ENCODE data around the gene FCAMR. TPM values are rescaled to one million over a fixed set of nuclear protein-coding genes. Genes with fewer than 3 reads are reported as not detected.

Gene FCAMR
- total and polyA plus RNA-seq, 2 experiments from 2014 or later, result not detected

GRCh38 chr1:206940588-206940936 is 29.7 kb downstream of the FCAMR start:
- peaks cover 1% of the 10 kb centered on the region for H3K27me3 Mint-ChIP-seq (ENCODE audit: insufficient read depth, low read depth, poor library complexity)
- H3K27ac ChIP-seq (ENCODE audit: low read depth), result no peak overlapping the region

More at GRCh38 chr1:206940588-206940936, 29.7 kb downstream of the FCAMR start:
- Mint-ChIP-seq H3K9me3 (no peaks in the 10 kb centered on the region), H3K36me3 (ENCODE audit: low read depth) (no peaks in the 10 kb centered on the region), H3K27ac (no peak overlapping the region), H3K4me1 (no peaks in the 10 kb centered on the region), H3K4me3 (no peak overlapping the region)
- H3K27me3 ChIP-seq (ENCODE audit: insufficient read depth), result no peaks in the 10 kb centered on the region
- H3K4me3 ChIP-seq, result no peak overlapping the region
- peaks cover 10% of the 10 kb centered on the region; the same call in 1 of the 2 replicates for H3K9me2 ChIP-seq (ENCODE audit: insufficient read depth)
- no peaks in the 10 kb centered on the region for H3K36me3 ChIP-seq (ENCODE audit: insufficient read depth)
- ATAC-seq (no peak), DNase-seq (ENCODE audit: low spot score) (no peak)
- no peaks in the 10 kb centered on the region for H3F3A ChIP-seq (replicated peaks; ENCODE audit: low read depth)
- TF ChIP-seq REST (IDR thresholded peaks at IDR 0.05; ENCODE audit: unreplicated experiment), result no peak
- TF ChIP-seq EZH2phosphoT487 (IDR thresholded peaks at IDR 0.05; ENCODE audit: unreplicated experiment), result no peak
- TF ChIP-seq STAT1 (IDR thresholded peaks at IDR 0.05; ENCODE audit: unreplicated experiment), result no peak
- TF ChIP-seq ZNF462 (CRISPR knock-in tag; IDR thresholded peaks at IDR 0.05), result no peak
- TF ChIP-seq POLR2AphosphoS5 (IDR thresholded peaks at IDR 0.05; ENCODE audit: low read depth), result no peak
- no peak for TF ChIP-seq CREB1 (CRISPR knock-in tag; IDR thresholded peaks at IDR 0.05; ENCODE audit: low read depth)
- TF ChIP-seq JUNB (IDR thresholded peaks at IDR 0.05; ENCODE audit: unreplicated experiment), result no peak
- no peak for TF ChIP-seq NANOG (IDR thresholded peaks at IDR 0.05; ENCODE audit: borderline replicate concordance)
- TF ChIP-seq ZNF114 (CRISPR knock-in tag; IDR thresholded peaks at IDR 0.05), result no peak
- no peak for TF ChIP-seq CTCF (conservative IDR thresholded peaks at IDR 0.05; ENCODE audit: low read depth in 2 of 2)
- no peak for TF ChIP-seq EZH2 (IDR thresholded peaks at IDR 0.05; ENCODE audit: low read depth, unreplicated experiment)
- no peak for TF ChIP-seq ETS1 (IDR thresholded peaks at IDR 0.05)
- no peak for TF ChIP-seq ZNF331 (CRISPR knock-in tag; IDR thresholded peaks at IDR 0.05; ENCODE audit: low read depth)
- H3K4me2 ChIP-seq, result no peak overlapping the region
- no peak overlapping the region for H2AFZ ChIP-seq
- no peaks in the 10 kb centered on the region for H3K4me1 ChIP-seq (ENCODE audit: insufficient read depth)
- H3K79me2 ChIP-seq (replicated peaks; ENCODE audit: insufficient read depth), result no peaks in the 10 kb centered on the region
- no peaks in the 10 kb centered on the region for H4K20me1 ChIP-seq (replicated peaks; ENCODE audit: insufficient read depth)

Measured in GM23338 (cell line).